PFSK-1 (cell line): Measurements from ENCODE around the gene SH2B3.

Experiments
- FOXP2 ChIP-seq: optimal IDR thresholded peaks from 2 replicates; pipeline ENCODE3; 2011; ENCODE audit warnings: borderline replicate concordance, control low read depth, inconsistent platforms; ENCODE audit not compliant: insufficient read depth; ENCODE audit errors: extremely low read length, extremely low read depth
- POLR2AphosphoS5 ChIP-seq: IDR thresholded peaks from 2 replicates; pipeline ENCODE4 v1.6.1; 2012; ENCODE audit warnings: low read depth, mild to moderate bottlenecking, control low read depth, low read length, moderate library complexity
- SIN3A ChIP-seq: IDR thresholded peaks from 2 replicates; pipeline ENCODE4 v1.6.1; 2012; ENCODE audit warnings: mild to moderate bottlenecking, low read length, moderate library complexity, borderline replicate concordance; ENCODE audit not compliant: insufficient read depth
- TAF1 ChIP-seq: IDR thresholded peaks from 2 replicates; pipeline ENCODE4 v1.6.1; 2012; ENCODE audit warnings: low read length, control low read depth, borderline replicate concordance; ENCODE audit not compliant: insufficient read depth
- TF ChIP-seq, protein P1 (sequence below), 2 experiments: IDR thresholded peaks; 2 replicates each; pipeline versions ENCODE4 v1.6.1 to v1.8.0; 2011 to 2012; ENCODE audit warnings: low read depth in 2 of 2, low read length in 2 of 2, control low read depth in 1 of 2, inconsistent platforms in 1 of 2, mild to moderate bottlenecking in 1 of 2, moderate library complexity in 1 of 2; ENCODE audit not compliant: insufficient read depth in 1 of 2

- TF ChIP-seq TAF1 (no peak), POLR2AphosphoS5 (no peak), SIN3A (no peak), FOXP2 (no peak)
- TF ChIP-seq, protein P1, sequence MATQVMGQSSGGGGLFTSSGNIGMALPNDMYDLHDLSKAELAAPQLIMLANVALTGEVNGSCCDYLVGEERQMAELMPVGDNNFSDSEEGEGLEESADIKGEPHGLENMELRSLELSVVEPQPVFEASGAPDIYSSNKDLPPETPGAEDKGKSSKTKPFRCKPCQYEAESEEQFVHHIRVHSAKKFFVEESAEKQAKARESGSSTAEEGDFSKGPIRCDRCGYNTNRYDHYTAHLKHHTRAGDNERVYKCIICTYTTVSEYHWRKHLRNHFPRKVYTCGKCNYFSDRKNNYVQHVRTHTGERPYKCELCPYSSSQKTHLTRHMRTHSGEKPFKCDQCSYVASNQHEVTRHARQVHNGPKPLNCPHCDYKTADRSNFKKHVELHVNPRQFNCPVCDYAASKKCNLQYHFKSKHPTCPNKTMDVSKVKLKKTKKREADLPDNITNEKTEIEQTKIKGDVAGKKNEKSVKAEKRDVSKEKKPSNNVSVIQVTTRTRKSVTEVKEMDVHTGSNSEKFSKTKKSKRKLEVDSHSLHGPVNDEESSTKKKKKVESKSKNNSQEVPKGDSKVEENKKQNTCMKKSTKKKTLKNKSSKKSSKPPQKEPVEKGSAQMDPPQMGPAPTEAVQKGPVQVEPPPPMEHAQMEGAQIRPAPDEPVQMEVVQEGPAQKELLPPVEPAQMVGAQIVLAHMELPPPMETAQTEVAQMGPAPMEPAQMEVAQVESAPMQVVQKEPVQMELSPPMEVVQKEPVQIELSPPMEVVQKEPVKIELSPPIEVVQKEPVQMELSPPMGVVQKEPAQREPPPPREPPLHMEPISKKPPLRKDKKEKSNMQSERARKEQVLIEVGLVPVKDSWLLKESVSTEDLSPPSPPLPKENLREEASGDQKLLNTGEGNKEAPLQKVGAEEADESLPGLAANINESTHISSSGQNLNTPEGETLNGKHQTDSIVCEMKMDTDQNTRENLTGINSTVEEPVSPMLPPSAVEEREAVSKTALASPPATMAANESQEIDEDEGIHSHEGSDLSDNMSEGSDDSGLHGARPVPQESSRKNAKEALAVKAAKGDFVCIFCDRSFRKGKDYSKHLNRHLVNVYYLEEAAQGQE (IDR thresholded peaks at IDR 0.05; ENCODE audit: insufficient read depth in 1 of 2, low read depth in 2 of 2, low read length in 2 of 2) = no peak
Observed at GRCh38 chr12:111457577-111457976, 51.9 kb downstream of the SH2B3 start.
